Stimulated activated CD8-positive, alpha-beta memory T cell treated with anti-CD3 and anti-CD28 coated beads, Interleukin-12 subunit alpha, Interleukin-12 subunit beta, amount 100 ng/mL, for 24 hours (primary cell): Measurements from ENCODE around the gene ENTPD8.
"Not testable (repeated sequence)": the region's sequence is repeated elsewhere in the genome, so short reads cannot be mapped to it uniquely, and the experiment has no call there.

ENCODE experiments used
- DNase-seq: peaks from one replicate; pipeline ENCODE4 v3.0.0-alpha.2; 2020; ENCODE audit errors: extremely low read depth

The ENTPD8 gene

GRCh38 chr9:137394866-137395665, 46.1 kb downstream of the ENTPD8 start:
- DNase-seq: no peak

DNA sequence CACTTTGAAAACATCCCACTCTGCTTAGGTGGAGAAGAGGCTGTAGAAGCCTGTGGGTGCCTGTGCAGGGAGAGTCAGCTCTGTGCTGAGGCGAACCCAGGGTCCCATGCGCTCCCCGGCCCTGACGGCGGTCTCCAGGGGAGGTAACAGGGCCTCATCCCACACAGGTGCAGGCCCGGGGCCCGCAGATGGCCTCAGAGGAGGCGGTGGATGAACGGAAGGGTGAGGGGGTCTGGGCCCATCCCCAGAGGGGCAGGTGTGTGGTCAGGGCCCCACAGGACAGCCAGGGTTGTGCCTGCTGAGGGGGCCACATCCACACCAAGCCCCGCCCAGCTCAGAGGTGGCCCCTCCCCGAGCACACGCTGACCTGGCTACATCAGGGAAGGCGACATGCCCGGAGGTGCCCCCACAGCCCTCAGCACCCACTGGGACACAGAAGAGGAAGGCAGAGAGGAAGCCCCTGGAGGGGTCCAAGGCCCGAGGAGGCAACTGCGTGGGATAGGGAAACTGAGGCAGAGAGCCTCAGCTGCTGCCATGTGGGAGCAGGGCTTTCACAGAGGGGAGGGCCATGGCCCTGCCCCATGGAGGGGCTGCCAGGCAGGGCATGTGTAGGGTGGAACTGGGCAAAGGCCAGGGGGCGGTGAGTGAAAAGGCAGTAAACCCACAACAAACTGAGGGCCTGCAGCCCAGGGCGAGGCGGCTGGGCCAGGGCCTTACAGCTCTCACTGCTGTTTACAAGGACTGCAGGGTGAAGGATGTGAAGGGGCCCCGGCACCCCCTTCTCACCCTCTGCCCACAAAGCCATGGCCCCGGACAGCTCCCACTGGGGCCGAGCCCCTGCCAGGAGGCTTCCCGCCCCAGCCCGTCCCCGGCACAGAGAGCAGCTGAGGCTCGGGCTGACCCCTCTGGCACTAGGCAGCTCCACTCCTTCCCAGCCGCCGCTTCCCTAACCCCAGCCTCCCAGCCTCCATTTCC, 47.7 kb downstream of the ENTPD8 start:
- DNase-seq: no peak

GRCh38 chr9:137392232-137393007, 48.7 kb downstream of the ENTPD8 start:
- DNase-seq: no peak

GRCh38 chr9:137391411-137391754, 49.8 kb downstream of the ENTPD8 start:
- DNase-seq: no peak

DNA sequence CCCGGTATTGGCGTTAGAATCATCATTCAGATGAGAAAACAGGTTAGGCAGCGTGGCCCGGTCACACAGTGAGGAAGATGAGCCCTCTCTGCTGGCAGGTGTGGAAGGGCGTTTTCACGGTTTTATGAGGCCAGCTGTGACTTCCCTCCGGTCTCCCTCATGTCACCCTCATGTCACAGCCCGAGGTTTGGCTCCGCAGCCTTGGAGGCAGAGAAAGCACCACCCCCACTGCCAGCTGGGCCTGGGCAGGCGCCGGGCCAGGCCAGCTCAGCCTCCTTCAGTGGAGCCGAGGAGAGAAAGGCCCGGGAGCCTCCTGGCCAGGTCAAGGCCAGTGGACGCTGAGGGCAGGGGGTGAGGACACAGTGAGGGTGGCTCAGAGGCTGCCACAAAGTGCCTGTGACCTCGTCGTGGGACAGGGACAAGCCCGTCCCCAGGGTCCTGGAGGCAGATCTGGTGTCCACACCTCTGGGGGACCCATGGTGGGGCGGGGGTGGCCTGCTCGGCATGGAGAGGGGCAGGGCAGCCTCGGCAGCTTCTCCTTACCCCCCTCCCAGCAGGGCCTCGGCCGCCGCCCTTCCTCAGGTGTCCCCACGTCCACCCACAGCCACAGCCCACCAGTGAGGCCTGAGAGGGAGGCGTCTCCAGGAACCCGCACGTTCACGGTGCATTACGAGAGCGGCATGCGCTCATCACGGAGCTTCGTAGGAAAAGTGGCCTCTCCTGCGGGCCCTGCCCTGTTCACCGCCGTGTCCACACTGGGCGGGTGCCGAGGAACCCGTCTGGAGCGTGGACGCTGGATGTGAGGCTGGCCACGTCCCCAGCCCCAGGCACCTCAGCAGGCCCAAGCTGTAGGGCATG, 50.4 kb downstream of the ENTPD8 start:
- DNase-seq: no peak

- DNase-seq: no peak
Measured at GRCh38 chr9:137389428-137389746, 51.8 kb downstream of the ENTPD8 start.

DNA sequence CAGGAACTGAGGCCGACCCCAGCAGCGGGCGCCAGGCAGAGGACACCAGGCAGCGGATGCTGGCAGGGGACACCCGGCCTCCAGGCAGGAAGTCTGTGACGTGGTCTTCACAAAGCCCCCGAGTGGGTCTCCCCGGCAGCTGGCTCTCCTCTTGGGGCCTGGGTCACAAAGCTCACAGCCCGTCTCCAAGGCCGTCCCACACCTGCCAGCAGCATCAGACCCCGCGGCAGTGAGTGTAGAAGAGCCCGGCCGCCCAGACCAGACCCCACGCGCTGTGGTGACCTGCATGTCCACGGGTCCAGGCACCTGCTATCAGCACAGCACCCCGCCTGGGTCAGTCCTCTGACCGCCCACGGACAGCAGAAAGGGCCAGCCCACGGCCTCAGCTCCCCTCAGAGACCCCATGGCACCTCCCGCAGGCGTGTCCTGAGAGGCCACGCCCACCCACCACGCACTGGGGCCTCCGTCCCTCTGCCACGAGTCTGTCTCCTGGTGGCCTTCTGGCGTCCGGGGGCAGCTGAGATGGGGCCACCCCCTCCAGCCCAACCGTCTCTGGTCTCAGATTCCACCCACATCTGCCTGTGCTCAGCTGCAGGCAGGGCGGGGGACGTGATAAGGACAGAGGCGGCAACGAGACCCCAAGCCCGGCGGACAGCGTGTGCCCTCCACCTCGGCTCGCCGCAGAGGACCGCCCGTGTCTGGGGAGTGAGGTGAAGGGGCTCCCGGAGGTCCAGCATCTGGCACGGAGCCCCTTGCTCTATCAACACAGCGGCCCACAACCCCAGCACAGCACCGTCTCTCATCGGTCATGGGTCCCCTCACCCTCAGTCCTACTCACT, 52.3 kb downstream of the ENTPD8 start:
- DNase-seq: no peak

DNA sequence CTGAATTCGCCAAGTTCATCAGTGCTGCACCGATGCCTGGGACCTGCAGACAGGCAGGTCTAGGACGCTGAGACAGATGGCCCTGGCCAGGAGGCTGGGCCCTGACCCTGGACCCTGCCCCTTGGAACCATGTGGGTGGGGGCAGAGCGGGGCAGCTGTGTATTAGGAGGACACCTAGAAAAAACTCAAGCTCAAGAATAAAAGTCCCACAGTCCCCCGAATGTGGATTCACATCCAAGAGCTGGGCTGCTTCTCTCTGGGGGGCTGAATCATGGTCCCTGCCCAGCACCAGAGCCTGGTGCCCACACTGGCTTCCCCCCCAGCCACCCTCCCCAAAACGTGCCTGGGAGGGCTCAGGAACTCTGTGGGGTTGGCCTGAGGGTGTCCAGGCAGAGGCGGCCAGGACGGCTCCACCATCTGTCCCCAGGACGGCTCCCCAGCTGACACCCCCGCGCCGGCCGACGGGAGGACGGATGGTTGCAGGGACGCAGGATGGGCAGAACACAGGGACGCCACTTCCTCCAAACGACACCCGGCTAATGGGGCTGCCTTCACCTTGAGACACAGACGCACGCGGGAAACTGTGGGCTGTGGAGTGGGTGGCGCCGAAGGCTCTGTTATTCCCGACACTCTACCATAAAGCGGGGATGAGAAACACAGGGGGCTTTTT, 53.1 kb downstream of the ENTPD8 start:
- no peak for DNase-seq

DNA sequence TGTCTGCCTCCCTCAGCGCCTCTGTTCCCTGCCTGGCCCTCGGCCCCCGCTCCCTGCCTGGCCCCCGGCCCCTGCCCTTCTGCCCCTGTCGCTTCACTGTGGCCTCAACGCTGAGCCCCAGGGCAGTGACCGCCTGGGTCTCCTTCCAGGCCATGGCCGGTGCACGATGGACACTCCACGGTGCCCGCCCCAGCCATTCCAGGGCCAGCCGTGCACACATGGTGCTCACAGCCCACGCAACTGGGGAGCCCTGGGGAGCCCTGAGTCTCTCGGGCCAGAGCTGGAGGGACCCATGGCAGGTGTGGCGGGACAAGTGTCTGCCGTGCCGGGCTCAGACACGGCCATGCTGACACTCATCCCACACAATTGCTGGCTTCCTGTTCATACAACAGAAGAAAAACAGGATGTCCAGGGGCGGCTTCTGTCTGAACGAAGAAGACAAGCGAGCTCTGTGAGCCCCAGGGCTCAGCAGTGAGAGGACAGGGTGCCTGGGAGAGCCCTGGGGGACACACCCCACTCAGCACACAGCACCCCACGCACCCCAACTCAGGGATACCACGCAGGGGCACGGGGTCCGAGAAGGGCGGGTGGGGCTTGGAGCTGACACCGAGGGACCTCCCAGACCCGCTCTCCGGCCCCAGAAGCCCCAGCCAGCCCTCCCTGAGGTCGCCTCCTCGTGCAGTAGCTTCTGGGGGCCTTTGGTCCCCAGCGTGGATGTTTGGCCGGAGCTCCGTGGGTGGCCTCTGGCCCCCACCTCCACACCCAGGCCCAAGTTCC, 53.9 kb downstream of the ENTPD8 start:
- no peak for DNase-seq

DNA sequence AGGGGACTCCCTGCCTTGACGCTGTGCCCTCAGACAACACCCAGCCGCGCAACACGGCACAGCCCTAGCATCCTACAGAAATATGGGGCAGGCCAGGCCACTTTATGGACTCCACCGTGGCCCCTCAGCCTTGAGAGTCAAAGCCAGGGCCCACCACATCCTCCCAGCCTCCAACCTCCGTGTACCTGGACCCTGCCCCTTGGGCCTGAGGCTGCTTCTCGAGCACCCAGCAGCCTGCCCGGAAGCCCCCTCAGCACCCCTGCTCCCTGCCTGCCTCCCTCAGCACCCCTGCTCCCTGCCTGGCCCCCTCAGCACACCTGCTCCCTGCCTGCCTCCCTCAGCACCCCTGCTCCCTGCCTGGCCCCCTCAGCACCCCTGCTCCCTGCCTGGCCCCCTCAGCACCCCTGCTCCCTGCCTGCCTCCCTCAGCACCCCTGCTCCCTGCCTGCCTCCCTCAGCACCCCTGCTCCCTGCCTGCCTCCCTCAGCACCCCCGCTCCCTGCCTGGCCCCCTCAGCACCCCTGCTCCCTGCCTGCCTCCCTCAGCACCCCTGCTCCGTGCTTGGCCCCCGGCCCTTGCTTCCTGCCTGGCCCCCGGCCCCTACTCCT, 54.5 kb downstream of the ENTPD8 start:
- not testable (repeated sequence) for DNase-seq

- DNase-seq: no peak
Measured at GRCh38 chr9:137385061-137385655, 56.0 kb downstream of the ENTPD8 start.
